PC-9 (cell line): ENCODE results near the gene DENND11. TPM values are rescaled to one million over a fixed set of nuclear protein-coding genes. Genes with fewer than 3 reads are reported as not detected.

ENCODE experiments used
- BruUV-seq: library from RNA; stranded (reverse); fragments of 400-500 nt; replicated peaks from 2 replicates; lab custom pipeline; 2021; lab: Mats Ljungman, UMichigan
- CTCF ChIA-PET: fragments of 300-600 bp; sonication (Branson Sonifier 250); formaldehyde crosslinking; loops from one replicate; lab custom pipeline; 2022; ENCODE audit warnings: antibody characterized with exemption; lab: Charles Lee
- POLR2A ChIA-PET: fragments of 300-600 bp; sonication (Branson Sonifier 250); formaldehyde crosslinking; loops from one replicate; lab custom pipeline; 2022; ENCODE audit warnings: antibody characterized with exemption; ENCODE audit not compliant: unreplicated experiment; lab: Charles Lee
- DNase-seq, 2 experiments: peaks; one replicate each; pipeline versions ENCODE4 v3.0.0 to v3.0.0-alpha.2; 2015 to 2022; ENCODE audit warnings: mixed read lengths in 1 of 2
- H2AFZ ChIP-seq: fragments of 200-600 bp; sonication (generic); 2 replicates; pipeline ENCODE4 v1.8.1; 2017; ENCODE audit warnings: antibody characterized with exemption
- H3F3A ChIP-seq: fragments of 200-600 bp; sonication (generic); 2 replicates; pipeline ENCODE4 v1.8.1; 2017; ENCODE audit warnings: antibody characterized with exemption, mild to moderate bottlenecking, low read depth; ENCODE audit not compliant: insufficient read depth
- H3K27ac ChIP-seq: fragments of 200-600 bp; sonication (generic); 2 replicates; pipeline ENCODE4 v1.6.1; 2016; ENCODE audit warnings: mixed run types
- H3K27me3 ChIP-seq: fragments of 200-600 bp; sonication (generic); 2 replicates; pipeline ENCODE4 v1.6.1; 2016; ENCODE audit warnings: low read depth, mixed run types; ENCODE audit not compliant: insufficient read depth
- H3K36me3 ChIP-seq: fragments of 200-600 bp; sonication (generic); 2 replicates; pipeline ENCODE4 v1.6.1; 2016; ENCODE audit warnings: low read depth, mixed run types
- H3K4me1 ChIP-seq: fragments of 200-600 bp; sonication (generic); replicated peaks from 2 replicates; pipeline ENCODE4 v1.6.1; 2016; ENCODE audit warnings: mixed run types; ENCODE audit not compliant: insufficient read depth
- H3K4me2 ChIP-seq: fragments of 200-600 bp; sonication (generic); 2 replicates; pipeline ENCODE4 v1.6.1; 2017; ENCODE audit warnings: mixed run types
- H3K4me3 ChIP-seq: fragments of 200-600 bp; sonication (generic); 2 replicates; pipeline ENCODE4 v1.6.1; 2016; ENCODE audit warnings: mixed run types
- H3K79me2 ChIP-seq: fragments of 200-600 bp; sonication (generic); 2 replicates; pipeline ENCODE4 v1.6.1; 2017; ENCODE audit warnings: low read depth, mixed run types
- H3K9me2 ChIP-seq: fragments of 200-600 bp; sonication (generic); 2 replicates; pipeline ENCODE4 v1.8.1; 2017; ENCODE audit warnings: mild to moderate bottlenecking; ENCODE audit not compliant: insufficient read depth
- H3K9me3 ChIP-seq: fragments of 200-600 bp; sonication (generic); 2 replicates; pipeline ENCODE4 v1.8.1; 2016; ENCODE audit warnings: low read depth; ENCODE audit not compliant: insufficient read depth
- H4K20me1 ChIP-seq: fragments of 200-600 bp; sonication (generic); 2 replicates; pipeline ENCODE4 v1.8.1; 2017; ENCODE audit not compliant: insufficient read depth
- EZH2 ChIP-seq: fragments of 200-600 bp; sonication (generic); IDR thresholded peaks from 2 replicates; pipeline ENCODE4 v1.8.0; 2017; ENCODE audit warnings: antibody characterized with exemption, low read depth
- intact Hi-C: fragments of 100-400 bp; cut with micrococcal nuclease; formaldehyde crosslinking; loops from one replicate; pipeline ENCODE4 v1.10.0; 2022; ENCODE audit not compliant: unreplicated experiment
- total RNA-seq: library from RNA; stranded (reverse); gene quantifications from 2 replicates; pipeline ENCODE4 v1.2.3, GENCODE V29; 2021
- TF ChIP-seq, protein P1 (sequence below): fragments of 200-600 bp; sonication (generic); conservative IDR thresholded peaks from 2 replicates; pipeline ENCODE4 v1.6.1; 2017; ENCODE audit warnings: mixed run types, antibody characterized with exemption, mild to moderate bottlenecking, moderate library complexity

The DENND11 gene
- total RNA-seq, 1 experiment from 2014 or later: 49.4 TPM

- ChIA-PET CTCF (interaction anchor here (0.6 to 0.8 kb wide), 3 partner anchors 11 to 1084 kb away, joined by 3 to 18 read pairs (median 4); no protein-coding TSS in a partner anchor), POLR2A (no interaction called here)
- no peak overlapping the region for H2AFZ ChIP-seq
- H3K9me2 ChIP-seq: no peaks in the 10 kb centered on the region
- TF ChIP-seq, protein P1, sequence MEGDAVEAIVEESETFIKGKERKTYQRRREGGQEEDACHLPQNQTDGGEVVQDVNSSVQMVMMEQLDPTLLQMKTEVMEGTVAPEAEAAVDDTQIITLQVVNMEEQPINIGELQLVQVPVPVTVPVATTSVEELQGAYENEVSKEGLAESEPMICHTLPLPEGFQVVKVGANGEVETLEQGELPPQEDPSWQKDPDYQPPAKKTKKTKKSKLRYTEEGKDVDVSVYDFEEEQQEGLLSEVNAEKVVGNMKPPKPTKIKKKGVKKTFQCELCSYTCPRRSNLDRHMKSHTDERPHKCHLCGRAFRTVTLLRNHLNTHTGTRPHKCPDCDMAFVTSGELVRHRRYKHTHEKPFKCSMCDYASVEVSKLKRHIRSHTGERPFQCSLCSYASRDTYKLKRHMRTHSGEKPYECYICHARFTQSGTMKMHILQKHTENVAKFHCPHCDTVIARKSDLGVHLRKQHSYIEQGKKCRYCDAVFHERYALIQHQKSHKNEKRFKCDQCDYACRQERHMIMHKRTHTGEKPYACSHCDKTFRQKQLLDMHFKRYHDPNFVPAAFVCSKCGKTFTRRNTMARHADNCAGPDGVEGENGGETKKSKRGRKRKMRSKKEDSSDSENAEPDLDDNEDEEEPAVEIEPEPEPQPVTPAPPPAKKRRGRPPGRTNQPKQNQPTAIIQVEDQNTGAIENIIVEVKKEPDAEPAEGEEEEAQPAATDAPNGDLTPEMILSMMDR: no peak
- TF ChIP-seq EZH2: no peak
- H3K9me3 ChIP-seq: no peaks in the 10 kb centered on the region
- H3K27me3 ChIP-seq: no peaks in the 10 kb centered on the region
- peaks cover 9% of the 10 kb centered on the region; the same call in 1 of the 2 replicates for H3K36me3 ChIP-seq
- peaks cover 9% of the 10 kb centered on the region; the same call in 1 of the 2 replicates for H4K20me1 ChIP-seq
- intact Hi-C loops: no loop called here
- no peaks in the 10 kb centered on the region for H3K4me1 ChIP-seq
- no peaks in the 10 kb centered on the region for H3F3A ChIP-seq
- H3K27ac ChIP-seq: no peak overlapping the region
- H3K79me2 ChIP-seq: peaks cover 6% of the 10 kb centered on the region; the same call in 1 of the 2 replicates
- H3K4me3 ChIP-seq: no peak overlapping the region
- no peak overlapping the region for H3K4me2 ChIP-seq
- BruUV-seq: no TSS peak
- DNase-seq: peak in 1 of 2 experiments; percentile 22
These were observed 16.5 kb downstream of the DENND11 start for GRCh38 chr7:141685285-141686023.

DNA sequence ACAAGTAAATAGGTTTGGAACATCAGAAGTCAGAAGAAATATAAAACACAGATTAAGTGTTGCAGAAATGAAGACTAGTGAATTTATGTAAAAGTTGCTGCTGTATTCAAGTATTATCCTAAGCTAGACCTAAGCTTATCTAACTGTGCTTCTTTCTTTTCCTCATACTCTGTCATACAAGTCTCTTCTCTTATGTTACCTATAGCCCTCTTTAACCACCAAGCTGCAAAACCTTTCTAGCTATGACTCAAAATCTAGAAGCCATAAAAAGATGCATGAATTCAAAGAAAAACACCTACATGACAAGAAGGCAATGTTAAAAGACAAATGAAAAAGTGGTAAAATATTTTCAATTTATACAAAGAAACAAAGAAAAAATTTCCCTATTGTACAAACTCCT is 23.0 kb downstream of the DENND11 start:
- no peak overlapping the region for H2AFZ ChIP-seq
- H3K4me3 ChIP-seq: no peak overlapping the region
- peaks cover 11% of the 10 kb centered on the region; the same call in 1 of the 2 replicates for H3F3A ChIP-seq
- no peak for DNase-seq
- ChIA-PET CTCF (no interaction called here), POLR2A (interaction anchor here (0.5 kb wide), 1 partner anchor 1701 kb away, joined by 3 read pairs; no protein-coding TSS in a partner anchor)
- no TSS peak for BruUV-seq
- TF ChIP-seq EZH2: no peak
- TF ChIP-seq, protein P1: no peak
- H3K36me3 ChIP-seq: peaks cover 15% of the 10 kb centered on the region
- no peak overlapping the region for H3K4me2 ChIP-seq
- intact Hi-C loops: no loop called here
- H3K27ac ChIP-seq: no peak overlapping the region
- no peaks in the 10 kb centered on the region for H4K20me1 ChIP-seq
- H3K4me1 ChIP-seq: no peaks in the 10 kb centered on the region; the same call in 1 of the 2 replicates
- no peaks in the 10 kb centered on the region for H3K9me3 ChIP-seq
- H3K9me2 ChIP-seq: no peaks in the 10 kb centered on the region
- no peaks in the 10 kb centered on the region for H3K27me3 ChIP-seq
- no peaks in the 10 kb centered on the region for H3K79me2 ChIP-seq

GRCh38 chr7:141676618-141677017 is 25.3 kb downstream of the DENND11 start:
- Histone ChIP-seq H3K27me3 (no peaks in the 10 kb centered on the region), H3K9me3 (peaks cover 4% of the 10 kb centered on the region; the same call in 1 of the 2 replicates), H4K20me1 (no peaks in the 10 kb centered on the region), H3K27ac (peak overlapping the region; percentile 60), H3F3A (peaks cover 11% of the 10 kb centered on the region; the same call in 1 of the 2 replicates), H2AFZ (no peak overlapping the region), H3K4me1 (no peaks in the 10 kb centered on the region; the same call in 1 of the 2 replicates), H3K79me2 (no peaks in the 10 kb centered on the region), H3K4me2 (no peak overlapping the region), H3K36me3 (peaks cover 24% of the 10 kb centered on the region), H3K4me3 (no peak overlapping the region), H3K9me2 (no peaks in the 10 kb centered on the region)
- ChIA-PET POLR2A (no interaction called here), CTCF (no interaction called here)
- intact Hi-C loops: loop anchor here (1.0 kb wide), 1 partner anchor 62 kb away; the partner anchor contains the start of gene SSBP1
- BruUV-seq: no TSS peak
- no peak for TF ChIP-seq EZH2
- TF ChIP-seq, protein P1: no peak
- peak; percentile 67 for DNase-seq
